ENCODE measurements around the gene DLEC1.

- TF ChIP-seq POLR2A (IDR thresholded peaks at IDR 0.05; ENCODE audit: low read depth, low read length) (no peak), POLR2AphosphoS5 (IDR thresholded peaks at IDR 0.05; ENCODE audit: low read depth, low read length) (no peak)
Measured at GRCh38 chr3:38019658-38020341, 19.2 kb upstream of the DLEC1 start.

Data from GM12892 (cell line).